ENCODE results near the gene RNASEH2A.

The RNASEH2A gene

GRCh38 chr19:12836529-12836863 is 30.1 kb downstream of the RNASEH2A start:
- TF ChIP-seq CTCF (IDR thresholded peaks at IDR 0.05; ENCODE audit: extremely low read depth, missing control alignments): no peak
- DNase-seq (ENCODE audit: low spot score): no peak

GRCh38 chr19:12837225-12837624 is 30.8 kb downstream of the RNASEH2A start:
- TF ChIP-seq CTCF (IDR thresholded peaks at IDR 0.05; ENCODE audit: extremely low read depth, missing control alignments): no peak
- no peak for DNase-seq (ENCODE audit: low spot score)

- TF ChIP-seq CTCF (IDR thresholded peaks at IDR 0.05; ENCODE audit: extremely low read depth, missing control alignments): peak; percentile 88
- peak; percentile 94 for DNase-seq (ENCODE audit: low spot score)
Observed at GRCh38 chr19:12838182-12838885, 31.9 kb downstream of the RNASEH2A start, which contains the start of gene MAST1. Gene MAST1 (plus strand): TSS chr19:12838515. CDS start chr19:12838573, 58 bp downstream.

GRCh38 chr19:12838886-12839756 is 32.7 kb downstream of the RNASEH2A start:
- DNase-seq (ENCODE audit: low spot score): no peak
- no peak for TF ChIP-seq CTCF (IDR thresholded peaks at IDR 0.05; ENCODE audit: extremely low read depth, missing control alignments)

- DNase-seq (ENCODE audit: low spot score): peak; percentile 80
Observed at GRCh38 chr19:12840091-12841079, 34.0 kb downstream of the RNASEH2A start.

GRCh38 chr19:12841094-12841493 is 34.7 kb downstream of the RNASEH2A start:
- no peak for TF ChIP-seq CTCF (IDR thresholded peaks at IDR 0.05; ENCODE audit: extremely low read depth, missing control alignments)
- no peak for DNase-seq (ENCODE audit: low spot score)

More at GRCh38 chr19:12840091-12841079, 34.0 kb downstream of the RNASEH2A start:
- no peak for TF ChIP-seq CTCF (IDR thresholded peaks at IDR 0.05; ENCODE audit: extremely low read depth, missing control alignments)
